Measurements from ENCODE around the gene TMEM106B.
"Not testable (repeated sequence)": the region's sequence is repeated elsewhere in the genome, so short reads cannot be mapped to it uniquely, and the experiment has no call there.

The TMEM106B gene

DNA sequence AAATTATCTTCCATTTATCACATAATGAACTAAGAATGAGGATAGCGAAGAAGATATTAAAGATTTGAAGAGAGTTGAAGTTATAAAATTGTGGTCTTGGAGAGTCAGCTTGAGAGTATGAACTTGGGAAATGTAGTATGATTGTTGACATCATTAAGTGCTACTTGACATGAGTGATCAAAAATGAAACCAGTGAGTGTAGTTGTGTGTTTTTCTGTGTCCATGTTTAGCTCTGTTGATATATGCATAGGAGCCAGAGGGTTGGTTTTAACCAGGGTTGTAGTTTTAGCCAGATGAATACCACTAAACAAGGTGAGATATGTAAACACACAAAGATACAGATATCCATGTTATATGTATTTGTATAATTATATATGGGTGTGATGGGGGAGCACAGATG lies 6.2 kb downstream of the TMEM106B start:
- Histone ChIP-seq H3K9me3 (ENCODE audit: severe bottlenecking) (no peaks in the 10 kb centered on the region), H3K36me3 (ENCODE audit: low read depth) (peaks cover 21% of the 10 kb centered on the region), H3K4me1 (ENCODE audit: insufficient read depth, poor library complexity, severe bottlenecking) (peaks cover 3% of the 10 kb centered on the region), H3K27me3 (ENCODE audit: insufficient read depth, poor library complexity, severe bottlenecking) (no peaks in the 10 kb centered on the region), H3K27ac (ENCODE audit: poor library complexity, severe bottlenecking) (no peak overlapping the region), H3K4me3 (ENCODE audit: severe bottlenecking) (no peak overlapping the region)
- TF ChIP-seq, protein P1, sequence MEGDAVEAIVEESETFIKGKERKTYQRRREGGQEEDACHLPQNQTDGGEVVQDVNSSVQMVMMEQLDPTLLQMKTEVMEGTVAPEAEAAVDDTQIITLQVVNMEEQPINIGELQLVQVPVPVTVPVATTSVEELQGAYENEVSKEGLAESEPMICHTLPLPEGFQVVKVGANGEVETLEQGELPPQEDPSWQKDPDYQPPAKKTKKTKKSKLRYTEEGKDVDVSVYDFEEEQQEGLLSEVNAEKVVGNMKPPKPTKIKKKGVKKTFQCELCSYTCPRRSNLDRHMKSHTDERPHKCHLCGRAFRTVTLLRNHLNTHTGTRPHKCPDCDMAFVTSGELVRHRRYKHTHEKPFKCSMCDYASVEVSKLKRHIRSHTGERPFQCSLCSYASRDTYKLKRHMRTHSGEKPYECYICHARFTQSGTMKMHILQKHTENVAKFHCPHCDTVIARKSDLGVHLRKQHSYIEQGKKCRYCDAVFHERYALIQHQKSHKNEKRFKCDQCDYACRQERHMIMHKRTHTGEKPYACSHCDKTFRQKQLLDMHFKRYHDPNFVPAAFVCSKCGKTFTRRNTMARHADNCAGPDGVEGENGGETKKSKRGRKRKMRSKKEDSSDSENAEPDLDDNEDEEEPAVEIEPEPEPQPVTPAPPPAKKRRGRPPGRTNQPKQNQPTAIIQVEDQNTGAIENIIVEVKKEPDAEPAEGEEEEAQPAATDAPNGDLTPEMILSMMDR (IDR thresholded peaks at IDR 0.05; ENCODE audit: poor library complexity, severe bottlenecking) = no peak
- ATAC-seq (ENCODE audit: low read depth) (no peak), DNase-seq (ENCODE audit: low spot score) (no peak)

DNA sequence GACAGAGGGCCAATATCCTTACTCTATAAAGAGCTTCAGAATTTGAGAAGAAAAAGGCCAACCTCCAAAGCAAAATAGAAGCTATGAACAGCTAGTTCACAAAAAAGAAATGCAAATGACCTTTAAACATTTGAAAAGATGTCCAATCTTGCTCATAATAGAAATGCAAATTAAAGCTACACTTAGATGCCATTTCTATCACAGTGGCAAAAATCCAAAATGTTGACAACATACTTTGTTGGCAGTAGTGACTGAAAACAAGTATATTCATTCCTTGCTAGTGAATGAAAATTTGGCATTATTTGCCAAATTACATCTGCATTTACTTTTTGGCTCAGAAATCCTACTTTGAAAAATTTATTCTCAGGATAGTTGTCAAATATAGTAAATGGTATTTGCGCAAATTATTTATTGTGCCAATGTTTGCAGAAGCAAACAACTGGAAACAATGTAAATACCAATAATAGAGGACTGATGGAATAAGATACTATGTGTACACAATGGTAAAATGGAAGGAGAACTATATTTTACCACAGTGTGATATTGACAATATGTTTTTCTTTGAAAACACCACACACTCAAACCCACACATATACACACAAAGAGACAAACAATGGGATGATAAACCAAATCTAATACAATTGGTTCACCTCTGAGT lies 9.4 kb downstream of the TMEM106B start:
- Histone ChIP-seq H3K36me3 (ENCODE audit: low read depth) (peaks cover 19% of the 10 kb centered on the region), H3K4me1 (ENCODE audit: insufficient read depth, poor library complexity, severe bottlenecking) (no peaks in the 10 kb centered on the region), H3K27me3 (ENCODE audit: insufficient read depth, poor library complexity, severe bottlenecking) (no peaks in the 10 kb centered on the region), H3K4me3 (ENCODE audit: severe bottlenecking) (no peak overlapping the region), H3K27ac (ENCODE audit: poor library complexity, severe bottlenecking) (no peak overlapping the region), H3K9me3 (ENCODE audit: severe bottlenecking) (no peaks in the 10 kb centered on the region)
- ATAC-seq (ENCODE audit: low read depth) (no peak), DNase-seq (ENCODE audit: low spot score) (no peak)
- TF ChIP-seq, protein P1 (IDR thresholded peaks at IDR 0.05; ENCODE audit: poor library complexity, severe bottlenecking) = no peak

DNA sequence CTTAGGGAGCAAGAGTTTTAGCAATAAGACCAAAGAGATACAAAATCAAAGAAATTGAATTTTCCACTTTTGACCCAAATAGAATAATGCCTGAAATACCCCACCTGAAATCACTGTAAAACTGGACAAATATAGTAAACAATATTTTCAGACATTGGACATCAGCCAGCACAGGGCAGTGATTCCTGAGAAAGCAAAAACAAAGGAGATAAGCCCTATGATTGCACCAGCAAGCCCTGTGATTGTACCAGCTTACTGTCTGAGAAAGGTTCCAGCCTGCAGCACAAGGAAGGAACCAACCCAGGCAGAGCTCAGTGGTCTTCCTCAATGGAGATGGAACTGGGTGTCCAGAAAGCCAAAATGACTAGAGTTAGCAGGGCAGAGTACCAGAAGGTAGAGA lies 10.3 kb downstream of the TMEM106B start:
- H3K36me3 ChIP-seq (ENCODE audit: low read depth) = peaks cover 16% of the 10 kb centered on the region
- ATAC-seq (ENCODE audit: low read depth) (no peak), DNase-seq (ENCODE audit: low spot score) (no peak)
- no peak overlapping the region for H3K27ac ChIP-seq (ENCODE audit: poor library complexity, severe bottlenecking)
- no peak overlapping the region for H3K4me3 ChIP-seq (ENCODE audit: severe bottlenecking)
- TF ChIP-seq, protein P1 (IDR thresholded peaks at IDR 0.05; ENCODE audit: poor library complexity, severe bottlenecking) = no peak
- H3K9me3 ChIP-seq (ENCODE audit: severe bottlenecking) = no peaks in the 10 kb centered on the region
- H3K4me1 ChIP-seq (ENCODE audit: insufficient read depth, poor library complexity, severe bottlenecking) = no peaks in the 10 kb centered on the region
- H3K27me3 ChIP-seq (ENCODE audit: insufficient read depth, poor library complexity, severe bottlenecking) = no peaks in the 10 kb centered on the region

DNA sequence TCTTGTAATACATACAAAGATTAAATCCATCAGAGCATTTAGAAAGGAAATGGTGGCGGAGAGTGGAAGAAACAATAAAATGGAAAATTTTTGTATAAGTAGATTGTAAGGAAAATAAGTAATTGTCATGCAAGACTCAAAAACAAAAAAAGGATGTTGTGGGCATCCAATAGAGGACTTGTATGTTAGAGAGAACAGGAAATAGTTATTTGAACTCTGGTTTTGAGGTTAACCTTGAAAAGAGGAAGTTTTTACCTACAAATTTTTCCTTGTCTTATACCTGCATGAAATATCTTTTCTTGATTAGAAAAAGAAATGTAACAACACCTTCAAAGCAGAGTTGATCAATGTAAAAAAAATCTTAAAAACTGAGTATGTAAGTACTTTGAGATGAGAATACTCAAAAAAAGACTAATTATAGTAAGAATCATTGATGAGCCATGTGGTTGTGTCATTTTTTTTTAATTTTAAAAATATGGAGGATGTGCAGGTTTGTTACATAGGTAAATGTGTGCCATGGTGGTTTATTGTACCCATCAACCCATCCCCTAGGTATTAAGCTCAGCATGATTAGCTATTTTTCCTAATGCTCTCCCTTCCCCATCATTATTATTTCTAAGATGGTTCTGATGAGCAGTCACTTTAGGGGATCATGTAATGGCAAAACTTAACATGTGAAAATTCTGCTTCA lies 11.9 kb downstream of the TMEM106B start:
- TF ChIP-seq, protein P1 (IDR thresholded peaks at IDR 0.05; ENCODE audit: poor library complexity, severe bottlenecking) = no peak
- H3K9me3 ChIP-seq (ENCODE audit: severe bottlenecking) = no peaks in the 10 kb centered on the region
- no peak overlapping the region for H3K4me3 ChIP-seq (ENCODE audit: severe bottlenecking)

DNA sequence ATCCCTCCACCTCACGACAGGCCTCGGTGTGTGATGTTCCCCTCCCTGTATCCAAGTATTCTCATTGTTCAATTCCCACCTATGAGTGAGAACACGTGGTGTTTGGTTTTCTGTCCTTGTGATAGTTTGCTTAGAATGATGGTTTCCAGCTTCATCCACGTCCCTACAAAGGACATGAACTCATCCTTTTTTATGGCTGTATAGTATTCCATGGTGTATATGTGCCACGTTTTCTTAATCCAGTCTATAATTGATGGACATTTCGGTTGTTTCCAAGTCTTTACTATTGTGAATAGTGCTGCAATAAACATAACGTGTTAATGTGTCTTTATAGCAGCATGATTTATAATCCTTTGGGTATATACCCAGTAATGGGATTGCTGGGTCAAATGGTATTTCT lies 13.9 kb downstream of the TMEM106B start:
- H3K4me3 ChIP-seq (ENCODE audit: severe bottlenecking); H3K27me3 ChIP-seq (ENCODE audit: insufficient read depth, poor library complexity, severe bottlenecking); ATAC-seq (ENCODE audit: low read depth); DNase-seq (ENCODE audit: low spot score); H3K27ac ChIP-seq (ENCODE audit: poor library complexity, severe bottlenecking); H3K9me3 ChIP-seq (ENCODE audit: severe bottlenecking); H3K4me1 ChIP-seq (ENCODE audit: insufficient read depth, poor library complexity, severe bottlenecking): not testable (repeated sequence)
- H3K36me3 ChIP-seq (ENCODE audit: low read depth) = peaks cover 40% of the 10 kb centered on the region

More for the DNA sequence above, 11.9 kb downstream of the TMEM106B start:
- no peaks in the 10 kb centered on the region for H3K4me1 ChIP-seq (ENCODE audit: insufficient read depth, poor library complexity, severe bottlenecking)
- ATAC-seq (ENCODE audit: low read depth) (no peak), DNase-seq (ENCODE audit: low spot score) (no peak)
- no peaks in the 10 kb centered on the region for H3K27me3 ChIP-seq (ENCODE audit: insufficient read depth, poor library complexity, severe bottlenecking)
- H3K36me3 ChIP-seq (ENCODE audit: low read depth) = peaks cover 29% of the 10 kb centered on the region
- H3K27ac ChIP-seq (ENCODE audit: poor library complexity, severe bottlenecking) = no peak overlapping the region

All from RWPE2 (cell line).